Skeletal muscle satellite cell (primary cell): ENCODE measurements around the gene CNPY1.

Source experiments
- H3K27me3 ChIP-seq: 2 replicates; pipeline ENCODE4 v1.7.0; 2013; ENCODE audit warnings: low read length; ENCODE audit not compliant: control insufficient read depth, insufficient read depth
- H3K36me3 ChIP-seq: 2 replicates; pipeline ENCODE4 v1.7.0; 2013; ENCODE audit warnings: mild to moderate bottlenecking, control low read depth, low read length; ENCODE audit not compliant: insufficient read depth
- H3K4me1 ChIP-seq: 2 replicates; pipeline ENCODE4 v1.7.0; 2013; ENCODE audit warnings: low read length; ENCODE audit not compliant: control insufficient read depth, insufficient read depth
- H3K4me2 ChIP-seq: 2 replicates; pipeline ENCODE4 v1.7.0; 2013; ENCODE audit warnings: mild to moderate bottlenecking, low read length
- H3K4me3 ChIP-seq: 2 replicates; pipeline ENCODE4 v1.7.0; 2013; ENCODE audit warnings: low read length
- H3K9ac ChIP-seq: 2 replicates; pipeline ENCODE4 v1.7.0; 2013; ENCODE audit warnings: mild to moderate bottlenecking, low read depth, low read length, moderate library complexity
- H3K9me3 ChIP-seq: replicated peaks from 2 replicates; pipeline ENCODE4 v1.7.0; 2013; ENCODE audit warnings: mild to moderate bottlenecking, control low read depth, low read length

CNPY1 gene

GRCh38 chr7:155481764-155482163 is 64.6 kb downstream of the CNPY1 start:
- Histone ChIP-seq H3K4me1 (no peaks in the 10 kb centered on the region), H3K4me2 (no peak overlapping the region), H3K9me3 (peaks cover 3% of the 10 kb centered on the region), H3K9ac (no peak overlapping the region), H3K36me3 (no peaks in the 10 kb centered on the region), H3K4me3 (no peak overlapping the region), H3K27me3 (no peaks in the 10 kb centered on the region)

GRCh38 chr7:155477476-155477875 is 68.9 kb downstream of the CNPY1 start:
- Histone ChIP-seq H3K4me1 (no peaks in the 10 kb centered on the region), H3K4me2 (no peak overlapping the region), H3K9me3 (peaks cover 3% of the 10 kb centered on the region), H3K4me3 (no peak overlapping the region), H3K9ac (no peak overlapping the region), H3K27me3 (peaks cover 23% of the 10 kb centered on the region), H3K36me3 (no peaks in the 10 kb centered on the region)

- H3K4me3 ChIP-seq: no peak overlapping the region
- no peaks in the 10 kb centered on the region for H3K36me3 ChIP-seq
- no peaks in the 10 kb centered on the region for H3K9me3 ChIP-seq
- H3K4me1 ChIP-seq: peaks cover 3% of the 10 kb centered on the region
- no peak overlapping the region for H3K9ac ChIP-seq
- peaks cover 79% of the 10 kb centered on the region for H3K27me3 ChIP-seq
- no peak overlapping the region for H3K4me2 ChIP-seq
Observed at GRCh38 chr7:155471718-155472117, 74.6 kb downstream of the CNPY1 start.

- Histone ChIP-seq H3K4me1 (peaks cover 3% of the 10 kb centered on the region), H3K27me3 (peaks cover 86% of the 10 kb centered on the region), H3K9me3 (no peaks in the 10 kb centered on the region)
Observed at GRCh38 chr7:155470686-155471638, 75.4 kb downstream of the CNPY1 start.

GRCh38 chr7:155470186-155470487 is 76.2 kb downstream of the CNPY1 start:
- H3K4me1 ChIP-seq: peaks cover 3% of the 10 kb centered on the region

More at GRCh38 chr7:155470686-155471638, 75.4 kb downstream of the CNPY1 start:
- H3K36me3 ChIP-seq: no peaks in the 10 kb centered on the region
- no peak overlapping the region for H3K4me2 ChIP-seq
- H3K4me3 ChIP-seq: no peak overlapping the region
- no peak overlapping the region for H3K9ac ChIP-seq

GRCh38 chr7:155469311-155470185 is 76.8 kb downstream of the CNPY1 start:
- Histone ChIP-seq H3K4me2 (no peak overlapping the region), H3K9me3 (no peaks in the 10 kb centered on the region), H3K4me1 (peaks cover 3% of the 10 kb centered on the region), H3K27me3 (peaks cover 95% of the 10 kb centered on the region), H3K9ac (no peak overlapping the region), H3K36me3 (no peaks in the 10 kb centered on the region), H3K4me3 (no peak overlapping the region)

More at GRCh38 chr7:155470186-155470487, 76.2 kb downstream of the CNPY1 start:
- no peaks in the 10 kb centered on the region for H3K9me3 ChIP-seq
- no peaks in the 10 kb centered on the region for H3K36me3 ChIP-seq
- H3K9ac ChIP-seq: no peak overlapping the region
- peaks cover 91% of the 10 kb centered on the region for H3K27me3 ChIP-seq
- no peak overlapping the region for H3K4me2 ChIP-seq
- H3K4me3 ChIP-seq: no peak overlapping the region

- Histone ChIP-seq H3K4me1 (peaks cover 3% of the 10 kb centered on the region), H3K4me3 (no peak overlapping the region), H3K27me3 (peaks cover 95% of the 10 kb centered on the region), H3K9ac (no peak overlapping the region), H3K4me2 (no peak overlapping the region), H3K36me3 (no peaks in the 10 kb centered on the region), H3K9me3 (no peaks in the 10 kb centered on the region)
Observed at GRCh38 chr7:155468785-155469148, 77.6 kb downstream of the CNPY1 start.

- Histone ChIP-seq H3K4me1 (peaks cover 3% of the 10 kb centered on the region), H3K9ac (no peak overlapping the region), H3K27me3 (peaks cover 95% of the 10 kb centered on the region), H3K36me3 (no peaks in the 10 kb centered on the region), H3K4me3 (no peak overlapping the region), H3K4me2 (peak overlapping the region; percentile 31), H3K9me3 (no peaks in the 10 kb centered on the region)
Observed at GRCh38 chr7:155467846-155468784, 78.2 kb downstream of the CNPY1 start.

- H3K4me2 ChIP-seq: no peak overlapping the region
- H3K36me3 ChIP-seq: no peaks in the 10 kb centered on the region
- H3K4me3 ChIP-seq: no peak overlapping the region
- no peak overlapping the region for H3K9ac ChIP-seq
- H3K9me3 ChIP-seq: no peaks in the 10 kb centered on the region
- H3K27me3 ChIP-seq: peaks cover 93% of the 10 kb centered on the region
- peaks cover 3% of the 10 kb centered on the region for H3K4me1 ChIP-seq
Observed at GRCh38 chr7:155466814-155467733, 79.3 kb downstream of the CNPY1 start.

GRCh38 chr7:155466142-155466813 is 80.1 kb downstream of the CNPY1 start:
- no peaks in the 10 kb centered on the region for H3K36me3 ChIP-seq
- H3K4me3 ChIP-seq: no peak overlapping the region
- no peaks in the 10 kb centered on the region for H3K9me3 ChIP-seq
- H3K27me3 ChIP-seq: peaks cover 93% of the 10 kb centered on the region
- H3K4me1 ChIP-seq: peaks cover 3% of the 10 kb centered on the region
- H3K9ac ChIP-seq: no peak overlapping the region
- no peak overlapping the region for H3K4me2 ChIP-seq
